ENCODE results near the gene DOHH. TPM values are rescaled to one million over a fixed set of nuclear protein-coding genes. Genes with fewer than 3 reads are reported as not detected.

Gene DOHH
- total RNA-seq, 4 donors from 2014 or later = 15.3 to 59.5 (median 42.8) TPM

DNA sequence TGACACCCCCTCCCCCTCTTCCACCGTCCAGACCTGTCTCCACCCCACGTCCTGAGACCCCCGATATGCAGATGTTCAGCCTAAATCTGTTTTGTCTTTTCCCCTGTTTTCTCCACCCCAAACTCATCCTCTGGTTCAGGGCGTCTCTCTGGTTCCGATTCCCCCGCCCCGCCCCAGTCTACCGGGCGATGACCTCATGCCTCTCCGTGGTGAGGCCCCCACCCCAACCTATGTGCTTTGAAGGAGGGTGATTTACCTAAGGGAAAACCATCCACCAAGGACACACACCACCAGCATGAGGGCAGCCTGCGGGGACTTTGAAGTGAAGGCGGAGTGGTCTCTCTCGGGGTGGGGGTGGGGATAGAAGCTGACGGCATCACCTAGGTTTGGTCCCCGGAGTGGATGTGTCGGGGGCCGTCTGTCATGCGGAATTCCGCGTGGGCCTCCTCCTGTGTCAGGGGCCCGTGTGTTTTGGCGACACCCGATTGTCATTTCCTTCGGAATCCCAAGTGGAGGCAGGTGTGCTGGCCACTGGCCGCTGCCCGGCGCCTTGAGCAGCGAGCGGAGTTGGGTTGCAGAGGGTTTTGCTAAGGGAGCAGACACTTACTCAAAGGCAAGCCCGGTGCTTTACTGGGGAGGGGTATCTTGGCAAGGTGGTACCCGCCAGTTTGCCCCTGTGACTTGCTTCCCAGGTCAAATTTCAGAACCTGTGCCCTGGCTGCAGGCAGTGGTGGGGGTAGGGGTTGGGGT is 7.1 kb upstream of the DOHH start:
- H3K27ac ChIP-seq = peak overlapping the region; percentile 76 to 90 (median 84)
- peaks cover 11 to 40% of the 10 kb centered on the region in 2 donors for H3K4me1 ChIP-seq
- peak overlapping the region; percentile 56 to 90 (median 82) for H3K4me3 ChIP-seq
- TF ChIP-seq POLR2A (IDR thresholded peaks at IDR 0.05) = no peak
- no peak for TF ChIP-seq CTCF (IDR thresholded peaks at IDR 0.05 in 4 of 5, conservative IDR thresholded peaks at IDR 0.05 in 1 of 5)
- H3K9me3 ChIP-seq = no peaks in the 10 kb centered on the region
- in situ Hi-C loops (cut with MboI; ENCODE audit: low sequenced_read_pairs in 4 of 4) = no loop called here
- H3K27me3 ChIP-seq = no peaks in the 10 kb centered on the region
- ATAC-seq (no peak), DNase-seq (no peak)
- intact Hi-C loops (cut with DNase I; ENCODE audit: low total_unique reads) = loop anchor here (2.0 to 10.0 kb wide), 3 partner anchors 65 to 553 kb away; partner anchors contain the start of genes APBA3, HMG20B and MRPL54
- H3K36me3 ChIP-seq = no peaks in the 10 kb centered on the region

DNA sequence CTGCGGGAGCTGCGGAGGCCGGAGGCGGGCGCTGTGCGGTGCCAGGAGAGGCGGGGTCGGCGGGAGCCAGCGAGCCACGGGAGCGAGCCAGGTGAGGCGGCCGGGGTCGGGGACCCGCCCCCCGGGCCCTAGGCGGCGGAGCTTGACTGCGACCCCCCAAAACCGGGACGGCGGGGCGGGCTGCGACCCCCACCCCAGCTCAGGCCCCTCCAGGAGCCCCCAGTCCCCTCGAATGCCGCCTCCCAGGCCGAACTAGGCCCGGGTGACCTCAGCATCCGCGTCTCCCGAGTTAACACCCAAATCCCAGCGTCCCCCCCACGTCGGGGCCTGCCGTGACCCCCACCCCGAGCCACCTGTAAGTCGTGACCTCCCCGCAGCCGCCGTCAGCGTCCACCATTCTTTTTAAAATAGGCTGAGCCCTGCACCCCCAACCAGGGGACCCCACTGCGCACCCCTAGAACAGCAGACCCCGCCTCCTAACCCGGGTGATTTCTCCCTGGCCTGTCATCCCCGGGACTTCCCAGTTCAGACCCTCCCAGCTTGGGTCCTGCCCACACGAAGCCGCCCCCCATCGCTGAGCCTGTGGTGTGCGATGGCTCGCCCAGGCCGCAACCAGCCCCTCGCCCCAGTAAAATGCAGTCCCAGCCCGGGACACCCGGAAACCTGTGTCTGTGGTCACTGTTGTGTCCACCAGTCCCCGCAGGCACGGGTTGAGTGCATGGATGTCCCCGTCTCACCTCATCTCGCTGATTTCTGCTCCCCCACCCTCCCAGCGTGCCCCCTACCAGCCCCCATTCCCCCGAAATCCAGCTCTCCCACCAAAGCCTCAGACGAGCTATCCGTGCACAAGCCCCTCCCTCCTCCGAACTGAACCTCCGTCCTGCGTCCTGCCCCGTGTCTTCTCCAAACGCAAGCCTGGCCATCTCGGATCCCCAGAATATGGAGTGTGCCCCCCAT is 6.2 kb upstream of the DOHH start:
- intact Hi-C loops (cut with DNase I; ENCODE audit: low total_unique reads) = loop anchor here (2.0 to 10.0 kb wide), 3 partner anchors 66 to 552 kb away; partner anchors contain the start of genes APBA3, HMG20B and MRPL54
- no peak for TF ChIP-seq CTCF (IDR thresholded peaks at IDR 0.05 in 4 of 5, conservative IDR thresholded peaks at IDR 0.05 in 1 of 5)
- TF ChIP-seq POLR2A (IDR thresholded peaks at IDR 0.05) = no peak
- in situ Hi-C loops (cut with MboI; ENCODE audit: low sequenced_read_pairs in 4 of 4) = no loop called here

GRCh38 chr19:3505598-3506383 is 5.3 kb upstream of the DOHH start, which contains the start of gene FZR1:
Gene FZR1, plus strand, starts transcription at chr19:3506311. Its CDS starts 16,679 bp downstream, at chr19:3522990.
- no peaks in the 10 kb centered on the region for H3K27me3 ChIP-seq
- ATAC-seq (peak; percentile 92 to 95), DNase-seq (peak; percentile 96 to 98)
- intact Hi-C loops (cut with DNase I; ENCODE audit: low total_unique reads) (loop anchor here (2.0 to 10.0 kb wide), 3 partner anchors 67 to 551 kb away; partner anchors contain the start of genes APBA3, HMG20B and MRPL54), in situ Hi-C loops (cut with MboI; ENCODE audit: low sequenced_read_pairs in 4 of 4) (no loop called here)
- peak within 1 kb of the TSS; percentile 56 to 100 (median 82) for H3K4me3 ChIP-seq
- TF ChIP-seq POLR2A (IDR thresholded peaks at IDR 0.05) (peak; percentile 88), CTCF (IDR thresholded peaks at IDR 0.05 in 4 of 5, conservative IDR thresholded peaks at IDR 0.05 in 1 of 5) (no peak)
- peak within 1 kb of the TSS; percentile 80 to 90 (median 84) for H3K27ac ChIP-seq
- no peaks in the 10 kb centered on the region for H3K9me3 ChIP-seq
- H3K4me1 ChIP-seq = peaks cover 15 to 35% of the 10 kb centered on the region in 2 donors
- no peaks in the 10 kb centered on the region for H3K36me3 ChIP-seq

More for the DNA sequence above, 6.2 kb upstream of the DOHH start:
- Histone ChIP-seq H3K4me1 (peaks cover 11 to 38% of the 10 kb centered on the region in 2 donors), H3K4me3 (peak overlapping the region; percentile 56 to 90 (median 82)), H3K36me3 (no peaks in the 10 kb centered on the region), H3K27me3 (no peaks in the 10 kb centered on the region), H3K27ac (peak overlapping the region; percentile 76 to 90 (median 84)), H3K9me3 (no peaks in the 10 kb centered on the region)
- ATAC-seq (peak in 1 of 2 donors; percentile 7), DNase-seq (peak in 1 of 2 donors; percentile 32)

- Histone ChIP-seq H3K4me1 (peaks cover 18 to 39% of the 10 kb centered on the region in 2 donors), H3K36me3 (no peaks in the 10 kb centered on the region), H3K4me3 (no peak overlapping the region), H3K27ac (no peak overlapping the region), H3K9me3 (no peaks in the 10 kb centered on the region), H3K27me3 (no peaks in the 10 kb centered on the region)
- no peak for DNase-seq
- no peak for ATAC-seq
- in situ Hi-C loops (cut with MboI; ENCODE audit: low sequenced_read_pairs in 4 of 4) (no loop called here), intact Hi-C loops (cut with DNase I; ENCODE audit: low total_unique reads) (loop anchor here (5.0 to 10.0 kb wide), 2 partner anchors 258 to 550 kb away; partner anchors contain the start of genes APBA3 and MRPL54)
- TF ChIP-seq POLR2A (IDR thresholded peaks at IDR 0.05) (no peak), CTCF (IDR thresholded peaks at IDR 0.05 in 4 of 5, conservative IDR thresholded peaks at IDR 0.05 in 1 of 5) (no peak)
Measured at GRCh38 chr19:3504735-3505134, 4.3 kb upstream of the DOHH start.

Measured in gastrocnemius medialis (tissue), 4 donors.